Right kidney (tissue), 1 donor: ENCODE data around the gene HPCAL1.

Experiments used
- DNase-seq: peaks from one replicate; pipeline ENCODE4 v3.0.0-alpha.2; 2016

Gene HPCAL1

GRCh38 chr2:10355471-10356438 lies 53.1 kb downstream of the HPCAL1 start:
- DNase-seq = no peak

DNA sequence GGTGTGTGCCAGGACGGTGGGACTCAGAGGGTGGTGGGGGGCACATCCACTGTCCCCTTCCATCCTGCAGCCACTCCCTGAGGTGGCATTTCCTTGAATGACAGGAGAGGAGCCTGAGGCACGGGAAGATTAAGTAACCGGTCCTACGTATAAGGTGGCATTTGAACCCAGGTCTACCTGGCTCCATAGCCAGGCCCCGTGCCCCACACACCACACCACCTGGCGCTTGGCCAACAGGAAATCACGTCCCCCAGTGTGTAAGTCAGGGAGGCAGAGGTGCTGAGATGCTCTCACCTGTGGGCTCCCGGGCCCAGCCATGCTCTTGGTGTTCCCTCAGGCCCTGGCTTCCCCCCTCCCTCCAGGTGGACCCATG lies 53.7 kb downstream of the HPCAL1 start:
- no peak for DNase-seq

- DNase-seq = no peak
These were observed 54.8 kb downstream of the HPCAL1 start for GRCh38 chr2:10357193-10358169.

GRCh38 chr2:10359246-10359645 lies 56.5 kb downstream of the HPCAL1 start:
- DNase-seq = no peak

DNA sequence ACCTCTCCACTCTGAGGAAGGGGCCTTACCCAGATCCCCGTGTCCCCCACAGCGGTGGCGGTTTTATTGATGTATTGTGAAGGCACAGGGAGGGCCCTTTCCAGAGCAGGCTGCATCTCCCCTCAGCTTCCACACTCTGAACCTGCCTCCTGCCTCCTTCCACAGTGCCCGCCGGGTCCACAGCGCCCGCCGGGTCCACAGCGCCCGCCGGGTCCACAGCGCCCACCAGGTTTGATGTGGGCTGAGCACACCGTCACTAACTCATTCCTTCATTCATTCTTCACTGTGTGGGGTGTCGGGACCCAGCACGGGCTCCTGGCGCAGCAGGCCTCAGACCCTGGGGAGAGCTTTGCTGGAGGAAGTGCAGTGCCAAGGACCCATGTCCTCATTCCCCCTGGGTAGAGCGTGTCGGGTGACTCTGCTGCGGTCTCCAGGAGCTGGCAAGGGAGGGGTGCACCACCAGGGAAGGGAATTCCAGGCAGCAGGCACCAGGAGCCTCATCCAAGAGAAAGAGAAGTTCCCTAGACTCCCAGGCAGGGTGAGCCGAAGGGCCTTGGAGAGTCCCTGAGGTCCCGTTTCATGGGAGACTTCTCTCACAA lies 57.1 kb downstream of the HPCAL1 start:
- no peak for DNase-seq

- DNase-seq = no peak
These were observed 57.8 kb downstream of the HPCAL1 start for GRCh38 chr2:10360460-10360849.

- no peak for DNase-seq
These were observed 58.3 kb downstream of the HPCAL1 start for GRCh38 chr2:10360850-10361588.

GRCh38 chr2:10362096-10362897 lies 59.6 kb downstream of the HPCAL1 start:
- DNase-seq = no peak

DNA sequence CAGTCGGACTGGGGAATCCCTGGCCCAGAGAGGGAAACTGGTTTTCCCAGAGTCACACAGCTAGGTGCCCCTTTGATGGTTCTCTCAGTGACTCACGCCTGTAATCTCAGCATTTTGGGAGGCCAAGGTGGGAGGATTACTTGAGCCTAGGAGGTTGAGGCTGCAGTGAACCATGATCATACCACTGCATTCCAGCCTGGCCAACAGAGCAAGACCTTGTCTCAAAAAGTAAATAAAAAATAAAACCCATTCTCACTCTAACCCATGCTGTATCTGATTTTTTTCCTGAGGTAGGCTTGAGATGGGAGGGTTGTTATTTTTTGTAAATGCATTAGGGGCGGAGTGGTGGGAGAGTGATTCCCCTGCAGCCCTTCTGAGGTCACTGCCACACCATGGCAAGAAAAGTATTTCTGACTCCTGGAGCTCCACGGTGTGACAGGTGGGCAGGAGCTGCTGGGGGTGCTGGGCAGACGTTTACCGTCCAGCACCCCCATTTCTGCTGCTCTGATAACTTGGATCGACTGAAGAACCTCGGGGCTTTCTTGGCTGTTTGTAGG lies 60.3 kb downstream of the HPCAL1 start:
- no peak for DNase-seq

- DNase-seq = no peak
These were observed 61.3 kb downstream of the HPCAL1 start for GRCh38 chr2:10363861-10364610.

DNA sequence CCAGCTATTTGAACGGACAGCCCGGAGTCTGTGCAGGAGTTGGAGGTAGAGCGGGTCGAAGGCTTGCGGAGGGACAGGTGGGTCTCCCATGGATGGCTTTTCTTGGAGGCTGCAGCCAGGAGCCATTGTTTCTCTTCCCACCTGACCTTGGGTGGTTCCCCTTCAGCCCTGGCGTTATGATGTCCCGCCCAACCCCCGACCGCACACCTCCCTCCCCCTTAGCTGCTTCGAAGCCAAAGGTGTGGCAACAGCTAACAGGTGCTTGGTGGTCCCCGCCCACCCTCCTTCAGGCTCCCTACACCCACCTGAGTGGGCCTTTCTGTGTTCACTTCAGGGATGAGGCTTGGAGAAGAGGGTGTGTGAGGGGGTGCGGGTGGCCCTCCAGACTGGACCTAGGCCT lies 62.7 kb downstream of the HPCAL1 start:
- DNase-seq = no peak

DNA sequence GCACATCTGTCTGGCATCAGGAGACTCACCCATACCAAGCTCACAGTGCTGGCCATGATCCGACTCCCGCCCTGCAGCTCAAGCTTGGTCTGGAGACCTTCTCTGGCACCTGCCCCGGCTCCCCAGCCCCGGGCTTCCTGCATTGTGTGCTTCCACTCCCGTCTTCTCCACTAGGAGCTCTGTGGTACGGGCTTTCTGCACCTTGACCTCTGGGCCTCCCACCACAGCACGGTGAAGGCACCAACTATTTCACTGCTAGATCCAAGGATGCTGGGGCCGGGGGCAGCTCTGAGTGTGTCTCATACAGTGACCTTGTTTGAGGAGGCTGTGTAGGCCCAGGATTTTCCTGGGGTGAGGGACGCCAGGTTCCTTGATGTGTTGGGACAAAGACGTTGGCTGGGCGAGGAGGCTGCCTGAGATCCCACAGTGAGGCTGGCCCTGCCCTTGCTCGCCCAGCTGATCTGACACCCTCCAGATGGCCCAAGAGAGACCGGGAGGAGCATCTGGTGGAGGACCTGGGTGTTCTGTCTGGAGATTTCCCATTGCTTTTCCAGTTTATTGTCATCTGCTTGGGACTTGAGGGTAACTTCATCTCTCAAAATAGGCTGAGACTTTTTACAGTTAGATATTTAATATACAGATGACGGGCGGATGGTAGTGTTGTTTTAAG lies 64.0 kb downstream of the HPCAL1 start:
- no peak for DNase-seq

DNA sequence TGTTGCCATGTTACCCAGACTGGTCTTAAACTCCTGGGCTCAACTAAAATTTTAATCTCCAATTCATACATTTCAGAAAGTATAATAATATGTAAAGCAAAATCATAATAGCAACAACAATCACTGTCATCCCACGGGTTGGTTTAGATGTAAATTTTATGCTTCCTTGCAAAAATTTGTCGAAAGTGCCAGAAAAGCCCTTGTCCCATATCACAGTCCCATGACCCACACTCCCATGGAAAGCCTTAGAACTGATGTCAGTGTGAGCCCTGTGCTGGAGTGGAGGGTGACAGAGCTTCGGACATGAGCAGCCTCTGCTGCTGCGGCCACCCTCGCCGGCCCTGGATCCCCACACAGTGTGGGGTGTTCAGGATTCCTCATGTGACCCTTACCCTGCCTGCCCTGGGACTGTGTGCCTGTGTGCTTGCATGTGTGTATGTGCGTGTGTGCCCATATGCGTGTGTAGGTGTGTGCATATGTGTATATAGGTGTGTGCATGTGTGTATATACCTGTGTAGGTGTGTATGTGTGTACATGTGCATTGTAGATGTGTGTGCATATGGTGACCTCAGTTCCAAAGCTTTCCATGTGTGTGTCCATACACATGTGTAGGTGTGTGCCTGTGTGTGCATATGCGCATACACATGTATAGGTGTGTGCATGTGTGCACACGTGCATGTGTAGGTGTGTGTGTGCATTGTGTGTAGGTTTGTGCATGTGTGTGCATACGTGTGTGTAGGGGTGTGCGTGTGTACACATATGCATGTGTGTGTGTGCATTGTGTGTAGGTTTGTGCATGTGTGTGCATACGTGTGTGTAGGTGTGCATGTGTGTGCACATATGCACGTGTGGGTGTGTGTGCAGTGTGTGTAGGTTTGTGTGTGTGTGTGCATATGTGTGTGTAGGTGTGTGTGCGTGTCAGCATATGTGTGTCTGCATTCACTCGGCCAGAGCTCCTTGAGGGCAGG lies 65.1 kb downstream of the HPCAL1 start:
- DNase-seq = no peak

DNA sequence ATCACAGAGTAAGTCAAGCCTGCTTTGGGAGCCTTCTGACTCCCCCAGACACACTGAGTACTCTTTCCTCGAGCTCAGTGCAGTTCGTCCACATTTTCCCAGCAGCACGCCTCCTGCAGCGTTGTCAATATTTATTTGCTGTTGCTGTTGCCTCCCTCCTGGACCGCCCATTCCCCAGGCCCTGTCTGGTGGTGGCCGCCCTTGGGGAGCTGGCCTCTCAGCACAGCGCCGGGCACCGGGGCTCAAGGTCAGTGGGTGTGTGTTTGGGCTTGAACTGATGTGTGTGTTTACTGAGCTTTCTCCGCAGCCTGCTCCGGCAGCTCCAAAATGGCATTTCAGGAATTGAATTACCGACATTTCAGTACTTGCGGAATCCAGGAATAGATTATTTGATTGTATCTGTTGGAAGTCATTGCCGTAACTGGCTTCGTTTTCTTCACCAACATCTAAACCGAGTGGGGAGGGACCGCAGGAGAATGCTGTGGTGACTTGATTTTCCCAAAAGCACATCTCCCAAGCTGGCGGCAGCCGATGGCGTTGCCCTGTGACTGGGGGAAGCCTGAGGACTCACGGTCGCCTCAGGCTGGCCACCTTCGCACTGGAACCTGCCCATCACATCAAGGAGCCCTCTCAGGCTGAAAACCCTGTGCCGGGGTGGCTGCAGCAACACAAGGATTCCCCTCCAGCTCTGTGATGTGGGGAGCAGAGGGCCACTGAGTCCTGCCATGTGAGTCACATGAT lies 66.0 kb downstream of the HPCAL1 start:
- DNase-seq = no peak

GRCh38 chr2:10369269-10370255 lies 66.9 kb downstream of the HPCAL1 start:
- DNase-seq = no peak

DNA sequence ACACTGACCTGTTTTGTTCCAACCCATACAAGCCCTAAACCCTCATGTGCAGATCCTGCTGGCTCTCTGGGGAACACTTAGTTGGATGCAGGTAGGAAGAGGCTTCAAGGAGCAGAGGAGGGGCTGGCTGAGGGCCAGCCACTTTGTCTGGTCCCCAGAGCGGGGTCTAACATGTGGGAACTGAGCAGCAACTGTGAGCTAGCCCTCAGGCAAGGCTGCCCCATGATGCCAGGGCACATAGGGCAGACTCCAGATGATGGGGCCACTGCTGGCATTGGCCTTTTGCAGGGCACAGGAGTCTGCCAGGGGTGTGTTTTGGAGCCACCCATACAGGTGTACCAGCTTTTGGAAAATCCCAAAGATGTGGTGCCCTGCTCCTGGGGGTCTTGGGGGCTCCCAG lies 67.7 kb downstream of the HPCAL1 start:
- DNase-seq = no peak
